H7 (cell line): ENCODE data around the gene PNPLA5. TPM values are rescaled to one million over a fixed set of nuclear protein-coding genes. Genes with fewer than 3 reads are reported as not detected.
A peak's percentile ranks its signal among the peaks of the same experiment; 100 is the strongest.
"Not testable (repeated sequence)": the region's sequence is repeated elsewhere in the genome, so short reads cannot be mapped to it uniquely, and the experiment has no call there.

ENCODE experiments used
- DNase-seq: peaks from one replicate; pipeline ENCODE4 v3.0.0; 2012
- H3K27me3 ChIP-seq: 2 replicates; pipeline ENCODE4 v1.6.0; 2011; ENCODE audit warnings: mild to moderate bottlenecking, low read length; ENCODE audit not compliant: control insufficient read depth, insufficient read depth
- H3K36me3 ChIP-seq: replicated peaks from 2 replicates; pipeline ENCODE4 v1.5.1; 2011; ENCODE audit warnings: low read length; ENCODE audit not compliant: control insufficient read depth, insufficient read depth
- H3K4me3 ChIP-seq: 2 replicates; pipeline ENCODE4 v1.5.1; 2011; ENCODE audit warnings: low read depth, mild to moderate bottlenecking, control low read depth, low read length, moderate library complexity; ENCODE audit not compliant: insufficient read depth
- total RNA-seq: library from RNA; depleted of rRNA; stranded (reverse); fragments of >200 nt; shearing (Covaris generic); gene quantifications from 2 replicates; pipeline ENCODE4 v1.2.3, GENCODE V29; 2014

PNPLA5 gene
- total RNA-seq, 1 experiment from 2014 or later: 2.2 TPM

GRCh38 chr22:43880541-43880991 is 11.2 kb downstream of the PNPLA5 start:
- Histone ChIP-seq H3K36me3 (no peaks in the 10 kb centered on the region; the same call in 1 of the 2 replicates), H3K27me3 (no peaks in the 10 kb centered on the region), H3K4me3 (no peak overlapping the region)
- no peak for DNase-seq

- Histone ChIP-seq H3K4me3 (no peak overlapping the region), H3K36me3 (no peaks in the 10 kb centered on the region; the same call in 1 of the 2 replicates), H3K27me3 (no peaks in the 10 kb centered on the region)
- peak; percentile 39 for DNase-seq
Observed at GRCh38 chr22:43879901-43880540, 11.8 kb downstream of the PNPLA5 start.

- H3K36me3 ChIP-seq: no peaks in the 10 kb centered on the region
- no peaks in the 10 kb centered on the region for H3K27me3 ChIP-seq
- DNase-seq: peak; percentile 29
- no peak overlapping the region for H3K4me3 ChIP-seq
Observed at GRCh38 chr22:43878831-43879550, 12.8 kb downstream of the PNPLA5 start.

- Histone ChIP-seq H3K4me3 (no peak overlapping the region), H3K27me3 (no peaks in the 10 kb centered on the region), H3K36me3 (no peaks in the 10 kb centered on the region)
- peak; percentile 23 for DNase-seq
Observed at GRCh38 chr22:43878079-43878795, 13.6 kb downstream of the PNPLA5 start.

GRCh38 chr22:43876866-43877509 is 14.8 kb downstream of the PNPLA5 start:
- Histone ChIP-seq H3K36me3 (no peaks in the 10 kb centered on the region), H3K4me3 (no peak overlapping the region), H3K27me3 (no peaks in the 10 kb centered on the region)
- no peak for DNase-seq

- no peak for DNase-seq
- H3K36me3 ChIP-seq: no peaks in the 10 kb centered on the region
- no peaks in the 10 kb centered on the region for H3K27me3 ChIP-seq
- H3K4me3 ChIP-seq: no peak overlapping the region
Observed at GRCh38 chr22:43869799-43870198, 22.0 kb downstream of the PNPLA5 start.

GRCh38 chr22:43869001-43869400 is 22.8 kb downstream of the PNPLA5 start:
- H3K27me3 ChIP-seq, DNase-seq, H3K36me3 ChIP-seq, H3K4me3 ChIP-seq: not testable (repeated sequence)

GRCh38 chr22:43867839-43868635 is 23.8 kb downstream of the PNPLA5 start:
- Histone ChIP-seq H3K27me3 (no peaks in the 10 kb centered on the region), H3K4me3 (no peak overlapping the region), H3K36me3 (no peaks in the 10 kb centered on the region)
- peak; percentile 89 for DNase-seq

GRCh38 chr22:43862882-43863202 is 29.0 kb downstream of the PNPLA5 start:
- no peak for DNase-seq
- Histone ChIP-seq H3K27me3 (no peaks in the 10 kb centered on the region), H3K4me3 (peak overlapping the region; percentile 44), H3K36me3 (no peaks in the 10 kb centered on the region)

GRCh38 chr22:43862074-43862881 is 29.5 kb downstream of the PNPLA5 start, which contains the start of gene SULT4A1:
Gene SULT4A1 (minus strand): TSS chr22:43862513. CDS start chr22:43862382, 131 bp downstream.
- no peaks in the 10 kb centered on the region for H3K36me3 ChIP-seq
- no peaks in the 10 kb centered on the region for H3K27me3 ChIP-seq
- peak within 1 kb of the TSS; percentile 79 for H3K4me3 ChIP-seq
- peak; percentile 91 for DNase-seq

GRCh38 chr22:43861529-43861928 is 30.3 kb downstream of the PNPLA5 start:
- H3K36me3 ChIP-seq: no peaks in the 10 kb centered on the region
- peak overlapping the region; percentile 79 for H3K4me3 ChIP-seq
- DNase-seq: no peak
- H3K27me3 ChIP-seq: no peaks in the 10 kb centered on the region

- Histone ChIP-seq H3K27me3 (no peaks in the 10 kb centered on the region), H3K4me3 (no peak overlapping the region), H3K36me3 (no peaks in the 10 kb centered on the region)
- DNase-seq: no peak
Observed at GRCh38 chr22:43860831-43861230, 31.0 kb downstream of the PNPLA5 start.

- DNase-seq: no peak
- Histone ChIP-seq H3K4me3 (no peak overlapping the region), H3K27me3 (no peaks in the 10 kb centered on the region), H3K36me3 (no peaks in the 10 kb centered on the region)
Observed at GRCh38 chr22:43860126-43860525, 31.7 kb downstream of the PNPLA5 start.
